Kidney epithelial cell (primary cell): ENCODE measurements around the gene CEACAM19. TPM values are rescaled to one million over a fixed set of nuclear protein-coding genes. Genes with fewer than 3 reads are reported as not detected.
"Not testable (repeated sequence)": the region's sequence is repeated elsewhere in the genome, so short reads cannot be mapped to it uniquely, and the experiment has no call there.

Experiments
- DNase-seq: peaks from one replicate; pipeline ENCODE4 v3.0.0-alpha.2; 2010; ENCODE audit warnings: low read depth
- H3K27me3 ChIP-seq: 2 replicates; pipeline ENCODE4 v1.6.0; 2011; ENCODE audit warnings: low read length; ENCODE audit not compliant: control insufficient read depth, insufficient read depth
- H3K36me3 ChIP-seq: 2 replicates; pipeline ENCODE4 v1.5.1; 2011; ENCODE audit warnings: low read length; ENCODE audit not compliant: control insufficient read depth, insufficient read depth
- H3K4me3 ChIP-seq: 2 replicates; pipeline ENCODE4 v1.5.1; 2011; ENCODE audit warnings: low read depth, mild to moderate bottlenecking, control low read depth, low read length
- total RNA-seq: library from RNA; depleted of rRNA; stranded (reverse); fragments of >200 nt; gene quantifications from 2 replicates; pipeline ENCODE4 v1.2.3, GENCODE V29; 2015
- TF ChIP-seq, protein P1 (sequence below): IDR thresholded peaks from 2 replicates; pipeline ENCODE4 v1.5.1; 2011; ENCODE audit warnings: mild to moderate bottlenecking, moderate library complexity, low read length, control low read depth, inconsistent platforms; ENCODE audit not compliant: insufficient read depth, poor library complexity, severe bottlenecking

CEACAM19 gene
- total RNA-seq, 1 donor from 2014 or later = 6.4 TPM

DNA sequence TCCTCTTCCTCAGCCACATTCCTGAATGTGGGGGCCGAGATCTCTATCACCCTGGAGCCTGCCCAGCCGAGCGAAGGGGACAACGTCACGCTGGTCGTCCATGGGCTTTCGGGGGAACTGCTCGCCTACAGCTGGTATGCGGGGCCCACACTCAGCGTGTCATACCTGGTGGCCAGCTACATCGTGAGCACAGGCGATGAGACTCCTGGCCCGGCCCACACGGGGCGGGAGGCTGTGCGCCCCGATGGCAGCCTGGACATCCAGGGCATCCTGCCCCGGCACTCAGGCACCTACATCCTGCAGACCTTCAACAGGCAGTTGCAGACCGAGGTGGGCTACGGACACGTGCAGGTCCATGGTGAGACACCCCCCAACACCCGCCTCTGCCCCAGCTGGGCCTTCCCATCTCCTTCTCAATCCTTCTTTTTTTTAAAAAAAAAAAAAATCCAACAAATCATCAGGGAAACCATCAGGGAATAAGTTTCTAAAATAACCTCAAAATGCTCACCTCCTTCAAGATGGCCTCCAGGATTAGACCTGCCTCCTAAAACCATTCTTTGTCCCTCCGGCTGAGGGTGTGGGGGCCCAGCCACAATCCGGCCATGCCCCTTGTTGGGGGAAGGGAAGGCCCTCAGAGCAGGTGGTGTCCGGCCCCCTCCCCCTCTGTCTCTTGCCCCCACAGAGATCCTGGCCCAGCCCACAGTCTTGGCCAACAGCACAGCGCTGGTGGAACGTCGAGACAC is 32.2 kb downstream of the CEACAM19 start:
- TF ChIP-seq, protein P1, sequence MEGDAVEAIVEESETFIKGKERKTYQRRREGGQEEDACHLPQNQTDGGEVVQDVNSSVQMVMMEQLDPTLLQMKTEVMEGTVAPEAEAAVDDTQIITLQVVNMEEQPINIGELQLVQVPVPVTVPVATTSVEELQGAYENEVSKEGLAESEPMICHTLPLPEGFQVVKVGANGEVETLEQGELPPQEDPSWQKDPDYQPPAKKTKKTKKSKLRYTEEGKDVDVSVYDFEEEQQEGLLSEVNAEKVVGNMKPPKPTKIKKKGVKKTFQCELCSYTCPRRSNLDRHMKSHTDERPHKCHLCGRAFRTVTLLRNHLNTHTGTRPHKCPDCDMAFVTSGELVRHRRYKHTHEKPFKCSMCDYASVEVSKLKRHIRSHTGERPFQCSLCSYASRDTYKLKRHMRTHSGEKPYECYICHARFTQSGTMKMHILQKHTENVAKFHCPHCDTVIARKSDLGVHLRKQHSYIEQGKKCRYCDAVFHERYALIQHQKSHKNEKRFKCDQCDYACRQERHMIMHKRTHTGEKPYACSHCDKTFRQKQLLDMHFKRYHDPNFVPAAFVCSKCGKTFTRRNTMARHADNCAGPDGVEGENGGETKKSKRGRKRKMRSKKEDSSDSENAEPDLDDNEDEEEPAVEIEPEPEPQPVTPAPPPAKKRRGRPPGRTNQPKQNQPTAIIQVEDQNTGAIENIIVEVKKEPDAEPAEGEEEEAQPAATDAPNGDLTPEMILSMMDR = no peak
- no peak overlapping the region for H3K4me3 ChIP-seq
- DNase-seq = no peak

DNA sequence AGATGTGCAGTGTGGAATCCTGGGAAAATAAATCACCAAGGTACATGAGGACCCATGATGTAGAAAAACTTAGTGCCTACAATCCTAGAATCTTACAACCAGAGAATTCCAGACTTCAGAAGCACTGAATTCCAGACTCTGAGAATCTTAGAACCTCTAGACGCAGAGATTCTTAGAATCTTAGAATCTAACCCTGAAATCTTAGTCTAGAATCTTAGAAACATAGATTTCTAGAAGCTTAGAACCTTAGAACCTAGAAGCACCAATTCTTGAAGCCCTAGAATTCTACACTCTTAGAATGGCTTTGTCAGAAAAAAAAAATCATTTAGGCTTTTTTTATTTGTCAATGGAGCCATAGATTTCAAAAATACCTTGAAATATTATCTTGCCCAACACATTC is 33.7 kb downstream of the CEACAM19 start:
- no peak for DNase-seq
- TF ChIP-seq, protein P1 = no peak
- Histone ChIP-seq H3K27me3 (peaks cover 2% of the 10 kb centered on the region), H3K36me3 (no peaks in the 10 kb centered on the region), H3K4me3 (no peak overlapping the region)

More for the DNA sequence above, 32.2 kb downstream of the CEACAM19 start:
- Histone ChIP-seq H3K36me3 (no peaks in the 10 kb centered on the region), H3K27me3 (peaks cover 2% of the 10 kb centered on the region)

DNA sequence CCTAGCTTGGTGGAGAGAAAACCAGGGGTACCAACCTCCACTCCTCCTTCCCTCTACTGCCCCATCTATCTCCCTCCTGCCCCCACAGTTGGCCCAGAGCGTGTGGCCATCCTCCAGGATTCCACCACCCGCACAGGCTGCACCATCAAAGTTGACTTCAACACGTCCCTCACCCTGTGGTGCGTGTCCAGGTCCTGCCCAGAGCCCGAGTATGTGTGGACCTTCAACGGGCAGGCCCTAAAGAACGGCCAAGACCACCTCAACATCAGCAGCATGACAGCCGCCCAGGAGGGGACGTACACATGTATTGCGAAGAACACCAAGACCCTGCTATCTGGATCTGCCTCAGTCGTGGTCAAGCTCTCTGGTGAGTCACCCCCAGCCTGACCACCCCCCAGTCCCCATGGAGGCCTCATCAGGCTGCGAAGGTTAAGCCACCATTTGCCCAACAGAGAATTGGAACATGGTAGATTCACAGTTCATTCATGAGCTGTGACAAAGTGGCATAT is 34.3 kb downstream of the CEACAM19 start:
- TF ChIP-seq, protein P1 = no peak
- no peak for DNase-seq
- Histone ChIP-seq H3K27me3 (peaks cover 2% of the 10 kb centered on the region), H3K36me3 (no peaks in the 10 kb centered on the region), H3K4me3 (no peak overlapping the region)

DNA sequence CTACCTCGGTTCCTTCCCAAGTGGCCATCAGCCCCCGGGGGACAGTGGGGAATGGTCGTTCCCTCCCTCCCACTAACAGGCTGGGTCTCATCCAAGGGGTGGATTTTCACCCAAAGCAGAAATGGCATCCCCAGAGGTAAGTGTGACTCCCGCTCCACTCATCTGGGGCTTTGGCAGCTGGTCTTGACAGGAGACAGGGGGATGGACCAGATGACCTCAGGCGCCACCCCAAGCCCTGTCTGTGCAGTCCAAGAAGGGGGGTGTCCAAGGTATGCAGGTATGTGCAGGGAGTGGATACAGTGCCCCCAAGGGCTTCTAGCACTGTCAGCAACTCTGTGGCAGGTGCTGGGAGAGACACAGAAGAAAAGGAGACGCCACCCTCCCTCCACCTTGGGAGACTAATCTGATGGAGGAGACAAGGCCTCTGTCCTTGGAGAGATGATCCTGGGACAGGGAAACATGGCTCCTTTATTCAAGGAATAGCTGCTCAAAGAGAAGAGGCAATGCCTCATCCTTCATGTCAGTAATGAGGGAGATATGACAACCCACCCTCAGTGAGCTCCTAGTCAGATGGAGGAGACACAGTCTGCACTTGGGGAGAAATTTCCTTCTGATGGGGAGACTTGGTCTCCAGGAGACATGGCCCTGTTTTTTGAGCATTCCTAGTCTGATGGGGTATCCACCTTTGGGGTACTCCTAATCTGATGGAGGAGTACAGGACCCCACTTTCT is 35.4 kb downstream of the CEACAM19 start:
- no peak for DNase-seq
- TF ChIP-seq, protein P1 = no peak
- H3K27me3 ChIP-seq = peaks cover 2% of the 10 kb centered on the region
- H3K36me3 ChIP-seq = no peaks in the 10 kb centered on the region
- no peak overlapping the region for H3K4me3 ChIP-seq

DNA sequence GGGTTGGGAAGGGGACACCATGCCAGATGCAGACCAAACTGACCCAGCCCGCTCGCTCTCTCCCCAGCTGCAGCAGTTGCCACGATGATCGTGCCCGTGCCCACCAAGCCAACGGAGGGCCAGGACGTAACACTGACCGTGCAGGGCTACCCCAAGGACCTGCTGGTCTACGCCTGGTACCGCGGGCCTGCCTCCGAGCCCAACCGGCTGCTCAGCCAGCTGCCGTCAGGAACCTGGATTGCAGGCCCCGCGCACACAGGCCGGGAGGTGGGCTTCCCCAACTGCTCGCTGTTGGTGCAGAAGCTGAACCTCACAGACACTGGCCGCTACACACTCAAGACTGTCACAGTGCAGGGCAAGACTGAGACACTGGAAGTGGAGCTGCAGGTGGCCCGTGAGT is 36.5 kb downstream of the CEACAM19 start:
- peaks cover 2% of the 10 kb centered on the region for H3K27me3 ChIP-seq
- DNase-seq = no peak
- TF ChIP-seq, protein P1 = no peak
- no peak overlapping the region for H3K4me3 ChIP-seq
- H3K36me3 ChIP-seq = no peaks in the 10 kb centered on the region

DNA sequence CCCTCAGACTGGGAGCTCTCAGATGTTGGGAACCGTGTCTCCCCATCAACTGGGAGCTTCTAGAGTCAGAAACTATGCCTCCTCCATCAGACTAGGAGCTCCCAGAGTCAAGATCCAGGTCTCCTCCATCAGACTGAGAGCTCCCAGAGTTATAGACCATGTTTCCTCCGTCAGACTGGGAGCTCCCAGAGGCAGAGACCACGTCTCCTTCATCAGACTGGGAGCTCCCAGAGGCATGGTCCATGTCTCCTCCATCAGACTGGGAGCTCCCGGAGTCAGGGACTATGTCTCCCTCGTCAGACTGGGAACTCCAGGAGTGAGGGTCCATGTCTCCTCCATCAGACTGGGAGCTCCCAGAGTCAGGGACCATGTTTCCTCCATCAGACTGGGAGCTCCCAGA is 37.7 kb downstream of the CEACAM19 start:
- no peak overlapping the region for H3K4me3 ChIP-seq

DNA sequence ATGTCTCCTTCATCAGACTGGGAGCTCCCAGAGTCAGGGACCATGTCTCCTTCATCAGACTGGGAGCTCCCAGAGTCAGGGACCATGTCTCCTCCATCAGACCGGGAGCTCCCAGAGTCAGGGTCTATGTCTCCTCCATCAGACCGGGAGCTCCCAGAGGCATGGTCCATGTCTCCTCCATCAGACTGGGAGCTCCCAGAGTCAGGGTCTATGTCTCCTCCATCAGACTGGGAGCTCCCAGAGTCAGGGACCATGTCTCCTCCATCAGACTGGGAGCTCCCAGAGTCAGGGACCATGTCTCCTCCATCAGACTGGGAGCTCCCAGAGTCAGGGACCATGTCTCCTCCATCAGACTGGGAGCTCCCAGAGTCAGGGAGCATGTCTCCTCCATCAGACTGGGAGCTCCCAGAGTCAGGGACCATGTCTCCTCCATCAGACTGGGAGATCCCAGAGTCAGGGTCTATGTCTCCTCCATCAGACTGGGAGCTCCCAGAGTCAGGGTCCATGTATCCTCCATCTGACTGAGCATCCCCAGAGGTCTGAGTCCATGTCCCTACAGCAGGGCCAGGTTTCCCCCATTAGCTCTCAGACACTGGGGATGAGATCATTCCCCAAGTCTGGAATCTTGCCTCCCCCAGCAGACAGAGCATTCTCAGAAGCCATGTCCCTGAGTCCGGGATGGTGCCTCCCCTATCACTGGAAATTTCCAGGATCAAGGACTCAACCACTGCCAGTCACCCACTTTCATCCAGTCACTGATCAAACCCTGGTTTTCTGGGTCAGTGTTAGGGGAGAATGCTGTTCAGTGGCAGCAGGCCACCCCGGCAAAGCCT is 38.4 kb downstream of the CEACAM19 start:
- H3K36me3 ChIP-seq, DNase-seq, H3K4me3 ChIP-seq, H3K27me3 ChIP-seq: not testable (repeated sequence)

More for the DNA sequence above, 37.7 kb downstream of the CEACAM19 start:
- TF ChIP-seq, protein P1 = no peak
- H3K27me3 ChIP-seq = peaks cover 2% of the 10 kb centered on the region
- DNase-seq = no peak
- H3K36me3 ChIP-seq = no peaks in the 10 kb centered on the region
